Stimulated activated CD4-positive, alpha-beta T cell treated with anti-CD3 and anti-CD28 coated beads, Interleukin-15, amount 100 ng/mL, for 48 hours (primary cell): ENCODE results near the gene FPGS.

Experiments
- DNase-seq, 2 donors: peaks; one replicate each; pipeline ENCODE4 v3.0.0-alpha.2; 2020; ENCODE audit warnings: low read depth in 2 of 2

The FPGS gene

GRCh38 chr9:127789179-127789578, 13.5 kb upstream of the FPGS start:
- no peak for DNase-seq

- no peak for DNase-seq
Measured at GRCh38 chr9:127790094-127790855, 12.4 kb upstream of the FPGS start.

- DNase-seq, result no peak
Measured at GRCh38 chr9:127791085-127791484, 11.6 kb upstream of the FPGS start.

GRCh38 chr9:127792417-127793031, 10.2 kb upstream of the FPGS start:
- DNase-seq, result no peak

- DNase-seq, result no peak
Measured at GRCh38 chr9:127793093-127793708, 9.5 kb upstream of the FPGS start.

- no peak for DNase-seq
Measured at GRCh38 chr9:127794001-127794791, 8.5 kb upstream of the FPGS start.

- DNase-seq, result no peak
Measured at GRCh38 chr9:127796225-127796813, 6.4 kb upstream of the FPGS start.

GRCh38 chr9:127796852-127797370, 5.8 kb upstream of the FPGS start:
- DNase-seq, result no peak

GRCh38 chr9:127801955-127802575, 617 bp upstream of the FPGS start:
- no peak for DNase-seq

- DNase-seq, result no peak
Measured at GRCh38 chr9:127803507-127804352, 1.0 kb downstream of the FPGS start.

GRCh38 chr9:127805620-127806019, 2.9 kb downstream of the FPGS start:
- no peak for DNase-seq

- no peak for DNase-seq
Measured at GRCh38 chr9:127806871-127807270, 4.2 kb downstream of the FPGS start.

GRCh38 chr9:127808347-127809001, 5.8 kb downstream of the FPGS start:
- no peak for DNase-seq

GRCh38 chr9:127809002-127809539, 6.4 kb downstream of the FPGS start:
- DNase-seq, result no peak

- no peak for DNase-seq
Measured at GRCh38 chr9:127809540-127810377, 7.1 kb downstream of the FPGS start.

GRCh38 chr9:127810378-127811187, 7.9 kb downstream of the FPGS start:
- no peak for DNase-seq

GRCh38 chr9:127812011-127812410, 9.3 kb downstream of the FPGS start:
- no peak for DNase-seq
